H1 (cell line): ENCODE data around the gene OR52W1. TPM values are rescaled to one million over a fixed set of nuclear protein-coding genes. Genes with fewer than 3 reads are reported as not detected.
A peak's percentile ranks its signal among the peaks of the same experiment; 100 is the strongest.

ENCODE experiments used
- CTCF ChIA-PET: fragments of 300-600 bp; sonication (Branson Sonifier 250); formaldehyde crosslinking; loops from one replicate; lab custom pipeline; 2021; ENCODE audit not compliant: partially characterized antibody; lab: Charles Lee
- POLR2A ChIA-PET: fragments of 300-600 bp; sonication (Branson Sonifier 250); formaldehyde crosslinking; loops from one replicate; lab custom pipeline; 2021; ENCODE audit warnings: inconsistent platforms; ENCODE audit not compliant: partially characterized antibody; lab: Charles Lee
- DNase-seq, 2 experiments: peaks; one replicate each; pipeline versions ENCODE4 v3.0.0 to v3.0.0-alpha.2; 2010 to 2022; ENCODE audit warnings: low spot score in 2 of 2, low read depth in 1 of 2, mixed read lengths in 1 of 2
- FAIRE-seq: peaks from 2 replicates; lab custom pipeline; 2011; peaks lifted over from hg19 to GRCh38; lab: Jason Lieb, UNC
- H2AFZ ChIP-seq: 2 replicates; pipeline ENCODE4 v1.8.1; 2012; ENCODE audit warnings: low read length, inconsistent platforms
- H2AK5ac ChIP-seq: 2 replicates; pipeline ENCODE4 v1.6.1; 2013; ENCODE audit warnings: low read depth, low read length
- H2BK120ac ChIP-seq: replicated peaks from 2 replicates; pipeline ENCODE3; 2013; ENCODE audit warnings: low read depth, low read length, inconsistent platforms
- H2BK12ac ChIP-seq: 2 replicates; pipeline ENCODE4 v1.6.1; 2013; ENCODE audit warnings: low read depth, low read length
- H2BK15ac ChIP-seq: 2 replicates; pipeline ENCODE4 v1.6.1; 2013; ENCODE audit warnings: low read length
- H2BK20ac ChIP-seq: 2 replicates; pipeline ENCODE4 v1.6.1; 2013; ENCODE audit warnings: low read length
- H2BK5ac ChIP-seq: 2 replicates; pipeline ENCODE4 v1.6.1; 2013; ENCODE audit warnings: low read depth, low read length
- H3K14ac ChIP-seq: 2 replicates; pipeline ENCODE4 v1.6.1; 2013; ENCODE audit warnings: inconsistent platforms; ENCODE audit not compliant: insufficient read length
- H3K18ac ChIP-seq: 2 replicates; pipeline ENCODE4 v1.6.1; 2013; ENCODE audit warnings: low read length; ENCODE audit errors: extremely low read depth
- H3K23ac ChIP-seq: 2 replicates; pipeline ENCODE4 v1.6.1; 2013; ENCODE audit warnings: inconsistent platforms; ENCODE audit not compliant: insufficient read length
- H3K23me2 ChIP-seq: 2 replicates; pipeline ENCODE4 v1.6.1; 2013; ENCODE audit warnings: low read depth, low read length
- H3K27ac ChIP-seq: 2 replicates; pipeline ENCODE4 v1.6.1; 2011; ENCODE audit warnings: low read depth, low read length, inconsistent platforms
- H3K27me3 ChIP-seq, 4 experiments: replicated peaks in 1 of 4; 1 replicate in 1 of 4; 2 replicates in 3 of 4; pipeline versions ENCODE4 v1.6.1 to v1.8.1; 2011 to 2013; ENCODE audit warnings: low read length in 3 of 4, mild to moderate bottlenecking in 3 of 4, inconsistent platforms in 2 of 4, mixed read lengths in 2 of 4, moderate library complexity in 1 of 4; ENCODE audit not compliant: control insufficient read depth in 3 of 4, insufficient read depth in 3 of 4; ENCODE audit errors: extremely low read depth in 1 of 4
- H3K36me3 ChIP-seq, 4 experiments: 2 replicates each; pipeline versions ENCODE4 v1.6.1 to v1.8.1; 2011 to 2013; ENCODE audit warnings: mild to moderate bottlenecking in 4 of 4, low read length in 3 of 4, moderate library complexity in 2 of 4, control low read depth in 1 of 4, inconsistent platforms in 1 of 4; ENCODE audit not compliant: insufficient read depth in 4 of 4, control insufficient read depth in 2 of 4
- H3K4ac ChIP-seq: replicated peaks from 2 replicates; pipeline ENCODE3; 2013; ENCODE audit warnings: low read length, low read depth, mixed read lengths, inconsistent platforms; ENCODE audit not compliant: insufficient read length
- H3K4me1 ChIP-seq, 4 experiments: replicated peaks in 1 of 4; 1 replicate in 1 of 4; 2 replicates in 3 of 4; pipeline versions ENCODE4 v1.6.1 to v1.8.1; 2011 to 2013; ENCODE audit warnings: low read length in 3 of 4, inconsistent platforms in 2 of 4, mixed read lengths in 1 of 4; ENCODE audit not compliant: insufficient read depth in 4 of 4, control insufficient read depth in 3 of 4
- H3K4me2 ChIP-seq, 2 experiments: 2 replicates each; pipeline versions ENCODE4 v1.6.1 to v1.8.1; 2011 to 2013; ENCODE audit warnings: low read depth in 2 of 2, low read length in 2 of 2, control low read depth in 1 of 2, inconsistent platforms in 1 of 2, mild to moderate bottlenecking in 1 of 2; ENCODE audit not compliant: insufficient read depth in 1 of 2
- H3K4me3 ChIP-seq, 4 experiments: fragments of 200-600, 300-600 bp in 1 of 4; sonication (generic), shearing (Covaris generic), sonication (Bioruptor Twin) in 1 of 4; 2 replicates each; pipeline versions ENCODE4 v1.5.1 to v1.8.1; 2011 to 2016; ENCODE audit warnings: low read length in 4 of 4, low read depth in 3 of 4, control low read depth in 2 of 4, inconsistent platforms in 2 of 4, mild to moderate bottlenecking in 2 of 4, mixed read lengths in 1 of 4, moderate library complexity in 1 of 4; ENCODE audit not compliant: insufficient read depth in 2 of 4; ENCODE audit errors: extremely low read depth in 1 of 4
- H3K56ac ChIP-seq: replicated peaks from 2 replicates; pipeline ENCODE3; 2013; ENCODE audit warnings: low read depth, mild to moderate bottlenecking, mixed read lengths, low read length, inconsistent platforms; ENCODE audit not compliant: insufficient read length
- H3K79me1 ChIP-seq: 2 replicates; pipeline ENCODE4 v1.6.1; 2013; ENCODE audit warnings: low read depth, low read length, control low read depth
- H3K79me2 ChIP-seq, 2 experiments: 2 replicates each; pipeline versions ENCODE4 v1.6.1 to v1.8.1; 2012 to 2013; ENCODE audit warnings: low read length in 2 of 2, mild to moderate bottlenecking in 2 of 2, inconsistent platforms in 1 of 2; ENCODE audit not compliant: insufficient read depth in 2 of 2, control insufficient read depth in 1 of 2
- H3K9ac ChIP-seq, 4 experiments: replicated peaks in 1 of 4; 1 replicate in 1 of 4; 2 replicates in 3 of 4; pipeline versions ENCODE4 v1.6.1 to v1.8.1; 2011 to 2013; ENCODE audit warnings: low read depth in 3 of 4, low read length in 3 of 4, control low read depth in 2 of 4, mild to moderate bottlenecking in 2 of 4, moderate library complexity in 2 of 4, inconsistent platforms in 1 of 4; ENCODE audit errors: extremely low read depth in 1 of 4
- H3K9me3 ChIP-seq, 2 experiments: 2 replicates each; pipeline versions ENCODE4 v1.6.1 to v1.8.1; 2012 to 2013; ENCODE audit warnings: mild to moderate bottlenecking in 2 of 2, moderate library complexity in 2 of 2, control low read depth in 1 of 2, inconsistent platforms in 1 of 2, low read depth in 1 of 2, low read length in 1 of 2, mixed read lengths in 1 of 2; ENCODE audit not compliant: insufficient read depth in 2 of 2
- H4K20me1 ChIP-seq, 2 experiments: replicated peaks in 1 of 2; 2 replicates each; pipeline versions ENCODE3 to v1.8.1; 2011 to 2013; ENCODE audit warnings: inconsistent platforms in 2 of 2, low read length in 2 of 2, mild to moderate bottlenecking in 1 of 2; ENCODE audit not compliant: insufficient read depth in 2 of 2, control insufficient read depth in 1 of 2
- H4K5ac ChIP-seq: 2 replicates; pipeline ENCODE4 v1.6.1; 2013; ENCODE audit warnings: low read length, low read depth, mixed read lengths, inconsistent platforms; ENCODE audit not compliant: insufficient read length
- H4K8ac ChIP-seq: 2 replicates; pipeline ENCODE4 v1.8.0; 2013; ENCODE audit warnings: mild to moderate bottlenecking, moderate library complexity, low read length, inconsistent platforms; ENCODE audit not compliant: insufficient read depth; ENCODE audit errors: extremely low read depth
- H4K91ac ChIP-seq: replicated peaks from 2 replicates; pipeline ENCODE3; 2013; ENCODE audit warnings: low read length, mixed read lengths, inconsistent platforms; ENCODE audit not compliant: insufficient read length
- EP300 ChIP-seq, 2 experiments: IDR thresholded peaks; 1 replicate in 1 of 2; 2 replicates in 1 of 2; pipeline ENCODE4 v1.6.1; 2011 to 2012; ENCODE audit warnings: low read depth in 2 of 2, low read length in 2 of 2, mild to moderate bottlenecking in 2 of 2, borderline replicate concordance in 1 of 2, inconsistent platforms in 1 of 2, moderate library complexity in 1 of 2
- MAFK ChIP-seq: IDR thresholded peaks from 2 replicates; pipeline ENCODE4 v1.6.1; 2012; ENCODE audit warnings: low read depth, mild to moderate bottlenecking, improper control_type of control experiment, low read length
- WGBS, 2 experiments: shearing (Covaris generic) in 1 of 2; methylation state at CpG; one replicate each; pipeline versions ENCODE4 v1.1.6 to v1.1.7; 2013 to 2015; ENCODE audit warnings: low lambda C conversion rate in 2 of 2, mixed read lengths in 2 of 2, inconsistent platforms in 1 of 2, low coverage in 1 of 2, missing lambda C conversion rate in 1 of 2; ENCODE audit not compliant: insufficient replicate concordance in 2 of 2, insufficient coverage in 1 of 2, insufficient read length in 1 of 2; ENCODE audit errors: extremely low coverage in 1 of 2, missing lambda C conversion rate in 1 of 2; 5-methylcytosine and 5-hydroxymethylcytosine counted together
- polyA plus RNA-seq, 7 experiments: library from polyadenylated mRNA; depleted of rRNA in 3 of 7; stranded (reverse) in 5 of 7; unstranded in 2 of 7; fragments of >200 nt in 5 of 7; fragments of 200-250 nt in 2 of 7; gene quantifications; 1 replicate in 5 of 7; 2 replicates in 1 of 7; 4 replicates in 1 of 7; pipeline versions ENCODE4 v1.2.1 to v1.2.3, GENCODE V29; 2011 to 2013; ENCODE audit warnings: missing spikeins in 2 of 7, mixed read lengths in 2 of 7
- total RNA-seq: library from RNA; stranded (reverse); fragmentation: NEBNext Ultra II Directional; extraction: Animal tissue kit (Norgen Biotek cat#: 25700); gene quantifications from 2 replicates; pipeline ENCODE4 v1.2.1, GENCODE V29; 2021
- TF ChIP-seq, protein P1 (sequence below): IDR thresholded peaks from 2 replicates; pipeline ENCODE4 v1.6.1; 2012; ENCODE audit warnings: inconsistent platforms

Gene OR52W1
- total and polyA plus RNA-seq, 2 of the 8 experiments (the other 6 are each of a cell fraction or from before 2014, with no cell fraction given) = not detected

DNA sequence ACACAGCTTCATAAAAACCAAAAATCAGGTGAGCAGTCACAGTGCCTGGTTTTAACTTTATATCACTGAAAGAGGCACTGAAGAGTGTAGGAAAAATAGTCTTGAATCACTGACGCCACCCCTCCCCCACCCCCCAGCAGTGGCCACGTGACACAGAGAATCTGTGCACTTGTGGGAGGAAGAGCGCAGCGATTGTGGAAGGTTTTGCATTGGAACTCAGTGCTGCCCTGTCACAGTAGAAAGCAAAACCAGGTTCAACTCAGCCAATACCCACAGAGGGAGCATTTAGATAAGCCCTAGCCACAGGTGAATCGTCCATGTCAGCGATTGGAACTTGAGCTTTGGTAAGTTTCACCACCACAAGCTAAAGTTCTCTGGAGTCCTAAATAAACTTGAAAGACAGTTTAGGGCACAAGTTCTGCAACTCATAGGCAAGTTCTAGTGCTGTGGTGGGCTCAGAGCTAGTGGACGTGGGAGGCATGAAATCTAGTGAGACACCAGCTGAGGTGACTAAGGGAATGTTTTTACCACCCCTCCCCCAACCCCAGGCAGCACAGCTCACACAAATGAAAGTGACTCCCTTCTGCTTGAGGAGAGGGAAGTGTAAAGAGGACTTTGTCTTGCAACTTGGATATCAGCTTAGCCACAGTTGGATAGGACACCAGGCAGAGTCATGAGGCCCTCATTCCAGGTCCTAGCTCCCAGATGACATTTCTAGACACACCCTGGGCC is 42.2 kb upstream of the OR52W1 start:
- TF ChIP-seq EP300 (IDR thresholded peaks at IDR 0.05; ENCODE audit: borderline replicate concordance in 1 of 2, low read depth in 2 of 2, low read length in 2 of 2) (no peak), MAFK (peak; percentile 37; the same call in 1 of the 2 replicates)
- TF ChIP-seq, protein P1, sequence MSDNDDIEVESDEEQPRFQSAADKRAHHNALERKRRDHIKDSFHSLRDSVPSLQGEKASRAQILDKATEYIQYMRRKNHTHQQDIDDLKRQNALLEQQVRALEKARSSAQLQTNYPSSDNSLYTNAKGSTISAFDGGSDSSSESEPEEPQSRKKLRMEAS = no peak
- H3K4ac ChIP-seq = no peak overlapping the region
- H3K56ac ChIP-seq = no peak overlapping the region
- H3K23me2 ChIP-seq = no peaks in the 10 kb centered on the region
- DNase-seq = no peak
- H3K18ac ChIP-seq = no peak overlapping the region
- 73% methylated on average over 7 of the region's 7 CpGs; no CpG with 5 or more reads in 1 of the 2 experiments for WGBS, 2 experiments
- POLR2A ChIA-PET = interaction anchor here (1.7 kb wide), 1 partner anchor 13 kb away, joined by 4 read pairs; no protein-coding TSS in a partner anchor
- H3K36me3 ChIP-seq = no peaks in the 10 kb centered on the region
- H3K79me2 ChIP-seq = no peaks in the 10 kb centered on the region
- H4K8ac ChIP-seq = no peak overlapping the region
- H3K79me1 ChIP-seq = no peaks in the 10 kb centered on the region
- no peaks in the 10 kb centered on the region for H3K9me3 ChIP-seq
- H2BK12ac ChIP-seq = peak overlapping the region; percentile 51; the same call in 1 of the 2 replicates
- H4K20me1 ChIP-seq = no peaks in the 10 kb centered on the region
- no peak overlapping the region for H2AK5ac ChIP-seq
- H2BK5ac ChIP-seq = no peak overlapping the region
- H3K23ac ChIP-seq = no peak overlapping the region
- H3K27me3 ChIP-seq = peaks cover 0 to 3% (median under 1%) of the 10 kb centered on the region in 4 experiments; a peak in 3 of 7 replicates
- FAIRE-seq = no peak
- H3K27ac ChIP-seq = no peak overlapping the region
- no peak overlapping the region for H3K14ac ChIP-seq
- H2BK120ac ChIP-seq = no peak overlapping the region
- no peak overlapping the region for H3K4me3 ChIP-seq
- H2AFZ ChIP-seq = peak overlapping the region; percentile 63
- CTCF ChIA-PET = interaction anchor here (0.7 to 1.2 kb wide), 4 partner anchors 53 to 1322 kb away, joined by 3 to 4 read pairs (median 3); no protein-coding TSS in a partner anchor
- peaks cover 0 to 6% (median 0%) of the 10 kb centered on the region in 4 experiments; a peak in 3 of 7 replicates for H3K4me1 ChIP-seq
- no peak overlapping the region for H4K91ac ChIP-seq
- no peak overlapping the region for H2BK20ac ChIP-seq
- 0 out of 2 replicates have a peak overlapping the region, but pooled peaks have one; percentile 18 for H2BK15ac ChIP-seq
- H4K5ac ChIP-seq = no peak overlapping the region
- H3K9ac ChIP-seq = no peak overlapping the region
- peak overlapping the region in 1 of 2 experiments; percentile 14; a peak in 1 of 4 replicates for H3K4me2 ChIP-seq
